GM21786 (cell line): ENCODE data around the gene ETFA.

Source experiments
- ATAC-seq: cut with Tn5 transposase; IDR thresholded peaks from one replicate; pipeline ENCODE4 v1.9.1; 2021; ENCODE audit not compliant: unreplicated experiment

The ETFA gene

DNA sequence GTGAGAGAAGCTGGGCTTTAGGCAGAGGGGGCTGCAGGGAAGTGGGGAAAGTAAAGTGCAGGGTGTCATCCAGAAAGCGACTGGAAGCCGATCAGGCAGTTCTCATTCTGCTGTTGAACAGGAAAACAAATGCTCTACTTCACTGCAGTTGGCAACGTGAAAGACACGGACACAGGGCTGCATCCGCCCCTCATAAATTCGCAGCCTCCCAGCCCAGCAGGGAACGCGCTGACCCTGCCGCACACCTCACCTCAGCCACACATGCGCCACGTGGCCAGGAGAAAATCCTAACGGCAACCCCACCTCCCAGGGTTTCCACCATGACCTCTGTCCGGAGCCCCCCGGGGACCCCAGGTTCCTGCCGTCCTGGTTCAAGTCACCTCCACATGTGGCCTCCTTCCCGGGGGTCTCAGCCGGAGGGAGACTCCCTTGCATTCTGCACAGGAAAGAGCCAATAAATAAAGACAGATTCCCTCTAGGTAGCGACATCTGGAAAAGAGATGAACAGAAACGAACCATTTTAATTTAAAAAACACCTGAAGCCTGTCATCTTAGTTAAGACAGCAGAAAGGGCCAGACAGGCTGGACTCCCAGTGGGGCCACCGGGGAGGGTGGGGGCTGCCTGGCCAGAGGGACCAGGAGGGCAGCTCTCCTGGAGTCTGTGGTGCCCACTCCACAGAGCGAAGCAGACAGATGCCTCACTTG is 132.8 kb downstream of the ETFA start:
- ATAC-seq: no peak

DNA sequence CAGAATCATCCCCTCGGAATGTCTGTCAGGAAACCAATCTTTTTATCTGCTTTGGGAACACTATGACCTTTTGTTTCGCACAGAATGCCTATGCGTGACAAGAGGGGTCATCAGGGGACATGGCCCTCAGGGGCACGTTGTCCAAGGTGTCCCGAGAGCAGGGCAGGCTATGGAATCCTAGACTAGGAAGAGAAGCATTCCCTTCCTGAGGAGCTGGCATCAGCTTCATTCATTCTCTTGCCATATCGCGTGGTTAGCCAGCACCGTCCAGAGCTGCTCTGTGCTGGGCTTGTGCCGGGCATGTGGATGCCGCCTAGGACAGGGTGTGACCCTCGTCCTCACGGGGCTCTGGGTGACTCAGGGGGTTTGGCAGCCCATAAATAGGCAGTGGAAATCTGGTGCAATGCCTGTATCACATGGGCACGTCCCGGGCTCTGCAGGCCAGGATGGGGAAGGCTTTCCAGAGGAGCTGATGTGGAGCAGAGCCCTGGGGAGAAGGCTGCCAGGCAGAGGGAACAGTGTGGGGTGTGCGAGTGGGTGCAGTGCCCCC is 133.7 kb downstream of the ETFA start:
- ATAC-seq: no peak

DNA sequence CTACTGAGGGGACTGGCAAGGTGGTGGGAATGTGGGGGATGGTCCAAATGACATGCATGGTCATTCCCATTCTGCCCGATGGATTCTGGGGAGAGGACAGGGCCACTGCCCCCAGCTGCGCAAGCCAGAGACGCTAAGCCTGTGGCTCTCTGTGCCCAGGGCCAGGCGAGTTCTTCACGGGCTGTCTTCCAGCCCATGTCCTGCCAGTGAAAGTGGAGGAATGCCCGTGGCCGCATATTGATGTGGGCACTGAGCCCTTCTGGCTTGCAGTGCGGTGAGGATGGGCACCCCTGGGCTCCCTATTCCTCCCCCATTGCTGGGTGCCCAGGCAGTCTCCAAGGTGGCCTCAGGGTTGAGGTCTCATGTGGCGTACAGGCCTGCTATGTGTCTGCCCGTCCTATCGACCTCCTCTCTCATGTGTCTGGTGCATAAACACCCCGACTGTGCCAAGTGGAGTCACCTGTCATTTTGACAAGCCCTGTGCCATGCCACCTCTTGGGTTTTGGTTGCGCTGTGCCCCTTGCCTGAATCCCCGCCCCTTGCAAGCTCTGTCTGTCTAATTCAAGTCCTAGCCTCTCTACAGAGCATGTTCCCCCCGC is 134.7 kb downstream of the ETFA start:
- no peak for ATAC-seq

GRCh38 chr15:76176059-76176458 is 135.2 kb downstream of the ETFA start:
- ATAC-seq: no peak

DNA sequence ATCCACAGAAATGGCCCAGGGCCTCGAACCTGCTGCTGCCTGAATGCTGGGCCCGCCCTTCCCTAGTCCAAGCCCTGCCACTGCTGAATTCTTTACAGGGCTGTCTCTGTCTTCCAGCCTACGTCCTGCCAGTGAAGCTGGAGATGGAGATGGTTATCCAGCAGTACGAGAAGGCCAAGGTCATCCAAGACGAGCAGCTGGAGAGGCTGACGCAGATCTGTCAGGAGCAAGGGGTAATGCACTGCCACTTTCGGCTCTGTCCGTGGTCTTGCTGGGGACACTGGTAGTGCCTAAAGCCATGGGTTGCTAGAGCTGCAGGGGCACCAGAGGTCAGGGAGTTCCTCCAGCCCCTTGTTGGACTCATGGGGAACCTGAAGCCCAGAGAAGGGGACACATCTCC is 135.8 kb downstream of the ETFA start:
- no peak for ATAC-seq

- no peak for ATAC-seq
Measured at GRCh38 chr15:76174654-76175053, 136.6 kb downstream of the ETFA start.

DNA sequence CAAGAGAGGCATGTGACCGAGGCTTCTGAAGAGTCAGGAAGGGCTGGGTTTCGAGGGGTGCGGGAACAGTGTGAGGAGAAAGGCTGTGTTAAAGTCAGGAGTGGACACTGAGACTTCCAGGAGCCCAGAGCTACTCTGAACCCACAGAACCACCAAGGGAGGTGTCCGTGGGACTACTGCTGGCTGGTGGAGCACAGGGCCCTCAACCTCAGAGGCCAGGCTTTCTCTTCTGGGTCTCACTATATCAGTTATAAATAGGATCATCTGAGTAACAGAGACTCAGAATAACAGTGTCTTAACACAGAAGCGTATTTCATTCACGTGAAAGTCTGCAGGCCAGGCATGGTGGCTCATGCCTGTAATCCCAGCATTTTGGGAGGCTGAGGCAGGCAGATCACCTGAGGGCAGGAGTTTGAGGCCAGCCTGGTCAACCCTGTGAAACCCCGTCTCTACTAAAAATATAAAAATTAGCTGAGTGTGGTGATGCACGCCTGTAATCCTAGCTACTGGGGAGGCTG is 137.9 kb downstream of the ETFA start:
- ATAC-seq: no peak

DNA sequence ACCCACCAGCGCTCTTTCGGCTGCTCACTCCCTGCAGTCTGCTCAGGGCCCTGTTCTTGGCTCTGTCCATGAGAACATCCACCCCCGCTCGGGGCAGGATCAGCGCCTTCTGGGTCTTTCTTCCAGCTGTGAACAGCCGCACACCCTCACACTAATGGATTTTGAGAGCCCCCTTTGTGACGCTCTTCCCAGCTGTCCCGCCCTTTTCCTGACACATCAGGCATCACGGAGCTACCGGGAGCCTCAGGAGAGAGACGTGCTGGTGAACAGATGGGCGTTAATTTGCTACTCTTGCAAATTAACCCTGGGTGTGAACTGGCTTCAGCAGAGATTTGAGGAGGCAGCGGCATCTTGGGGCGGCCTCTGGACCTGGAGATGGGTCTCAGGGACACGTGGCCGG is 138.5 kb downstream of the ETFA start:
- no peak for ATAC-seq

DNA sequence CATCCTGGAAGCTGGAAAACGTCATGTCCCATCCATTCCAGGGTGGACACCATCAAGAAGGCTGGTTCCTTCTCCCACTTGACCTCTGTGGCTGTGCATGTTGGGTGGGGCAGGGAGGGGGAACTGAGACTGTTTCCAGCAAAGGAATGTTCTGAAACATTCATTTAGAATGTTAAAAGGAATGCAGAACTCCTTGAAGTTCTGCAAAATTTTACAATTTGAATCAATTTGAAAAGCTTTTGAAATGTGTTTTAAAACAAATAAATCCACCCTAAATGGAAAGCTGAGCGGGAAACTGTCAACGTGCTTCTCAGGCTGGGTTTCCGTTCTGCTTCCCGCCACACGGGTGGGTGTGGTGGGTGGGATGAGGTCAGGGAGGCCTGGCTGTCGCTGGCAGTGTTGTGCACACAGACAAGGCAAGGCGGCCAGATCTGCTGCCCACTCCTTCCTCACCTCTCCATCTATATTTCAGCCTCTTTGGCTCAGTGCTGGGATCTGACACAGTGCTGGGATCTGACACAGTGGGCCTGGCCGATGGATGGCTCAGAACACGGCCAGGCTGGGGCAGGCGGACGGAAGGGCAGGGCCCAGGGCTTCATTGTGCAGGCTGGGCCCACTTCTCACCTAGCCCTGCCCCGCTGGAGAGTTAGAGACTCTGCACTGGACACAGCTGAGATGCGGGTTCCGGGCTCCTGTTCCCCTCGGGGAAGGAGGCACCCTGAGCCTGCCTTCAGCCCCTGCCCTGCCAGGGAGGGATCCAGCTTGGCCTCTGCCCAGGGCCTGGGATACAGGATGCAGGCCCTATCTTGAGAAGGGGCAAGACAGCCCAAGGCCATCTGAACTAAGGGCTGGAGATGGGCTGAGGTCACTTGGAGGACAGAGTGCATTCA is 141.1 kb downstream of the ETFA start:
- ATAC-seq: no peak

GRCh38 chr15:76169018-76169417 is 142.3 kb downstream of the ETFA start:
- no peak for ATAC-seq

DNA sequence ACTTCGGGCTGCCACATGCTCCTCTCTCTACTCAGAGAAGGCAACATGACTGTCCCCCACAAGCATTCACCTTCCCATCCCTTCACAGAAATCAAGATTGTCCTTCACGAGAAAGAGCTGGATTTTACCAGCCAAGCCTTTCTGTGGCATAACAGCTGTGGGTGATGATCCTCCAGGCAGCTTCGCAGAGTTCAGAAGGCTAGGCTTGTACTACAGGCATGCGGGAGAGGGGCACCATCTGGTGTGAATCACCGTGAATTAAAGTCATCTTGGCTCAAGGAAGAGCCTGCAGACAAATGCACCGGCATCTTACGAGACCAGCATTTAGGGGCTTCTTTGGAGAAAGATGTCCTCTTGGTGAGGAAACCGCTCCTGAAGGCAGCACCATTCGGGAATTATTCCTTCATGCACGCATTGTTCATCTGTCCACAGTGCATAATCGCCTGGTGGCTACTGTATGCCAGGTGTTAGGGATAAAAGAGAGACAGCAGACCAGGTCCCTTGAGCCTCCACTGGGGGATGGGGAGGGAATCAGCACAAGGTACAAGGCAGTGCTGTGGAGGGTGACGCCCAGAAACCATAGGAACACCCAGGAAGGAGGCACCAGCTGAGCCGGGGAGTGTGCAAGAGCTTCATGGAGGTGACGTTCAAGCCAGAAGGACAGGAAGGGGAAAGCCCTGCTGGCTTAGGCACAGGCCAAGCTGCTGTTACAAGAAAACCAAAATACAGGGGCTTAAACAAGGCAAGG is 142.9 kb downstream of the ETFA start:
- no peak for ATAC-seq

GRCh38 chr15:76165951-76166350 is 145.3 kb downstream of the ETFA start:
- no peak for ATAC-seq
